ENCODE results near the gene BCAM. TPM values are rescaled to one million over a fixed set of nuclear protein-coding genes. Genes with fewer than 3 reads are reported as not detected.
"Not testable (repeated sequence)": the region's sequence is repeated elsewhere in the genome, so short reads cannot be mapped to it uniquely, and the experiment has no call there.

BCAM gene
- total RNA-seq, 4 donors from 2014 or later = 37.0 to 55.0 (median 43.0) TPM

DNA sequence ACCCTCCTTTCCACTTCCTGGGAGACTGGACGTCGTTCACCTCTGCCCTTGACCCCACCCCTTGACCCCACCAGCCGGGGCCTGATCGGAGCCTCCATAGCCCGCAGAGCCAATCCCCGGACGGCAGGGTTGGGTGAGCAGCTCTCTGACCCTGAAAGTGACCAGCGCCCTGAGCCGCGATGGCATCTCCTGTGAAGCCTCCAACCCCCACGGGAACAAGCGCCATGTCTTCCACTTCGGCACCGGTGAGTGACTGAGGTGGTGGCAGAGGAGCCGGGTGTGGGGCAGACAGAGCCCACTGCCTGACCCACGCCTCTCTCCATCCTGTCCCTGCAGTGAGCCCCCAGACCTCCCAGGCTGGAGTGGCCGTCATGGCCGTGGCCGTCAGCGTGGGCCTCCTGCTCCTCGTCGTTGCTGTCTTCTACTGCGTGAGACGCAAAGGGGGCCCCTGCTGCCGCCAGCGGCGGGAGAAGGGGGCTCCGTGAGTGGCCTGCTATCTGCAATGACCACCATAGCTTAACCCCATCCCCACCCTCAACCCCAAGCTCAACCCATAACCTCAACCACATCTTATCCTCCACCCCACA is 10.4 kb downstream of the BCAM start:
- no peak for ATAC-seq (ENCODE audit: low FRiP score)
- DNase-seq (ENCODE audit: low spot score) = no peak
- TF ChIP-seq, protein P1, sequence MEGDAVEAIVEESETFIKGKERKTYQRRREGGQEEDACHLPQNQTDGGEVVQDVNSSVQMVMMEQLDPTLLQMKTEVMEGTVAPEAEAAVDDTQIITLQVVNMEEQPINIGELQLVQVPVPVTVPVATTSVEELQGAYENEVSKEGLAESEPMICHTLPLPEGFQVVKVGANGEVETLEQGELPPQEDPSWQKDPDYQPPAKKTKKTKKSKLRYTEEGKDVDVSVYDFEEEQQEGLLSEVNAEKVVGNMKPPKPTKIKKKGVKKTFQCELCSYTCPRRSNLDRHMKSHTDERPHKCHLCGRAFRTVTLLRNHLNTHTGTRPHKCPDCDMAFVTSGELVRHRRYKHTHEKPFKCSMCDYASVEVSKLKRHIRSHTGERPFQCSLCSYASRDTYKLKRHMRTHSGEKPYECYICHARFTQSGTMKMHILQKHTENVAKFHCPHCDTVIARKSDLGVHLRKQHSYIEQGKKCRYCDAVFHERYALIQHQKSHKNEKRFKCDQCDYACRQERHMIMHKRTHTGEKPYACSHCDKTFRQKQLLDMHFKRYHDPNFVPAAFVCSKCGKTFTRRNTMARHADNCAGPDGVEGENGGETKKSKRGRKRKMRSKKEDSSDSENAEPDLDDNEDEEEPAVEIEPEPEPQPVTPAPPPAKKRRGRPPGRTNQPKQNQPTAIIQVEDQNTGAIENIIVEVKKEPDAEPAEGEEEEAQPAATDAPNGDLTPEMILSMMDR (IDR thresholded peaks at IDR 0.05) = no peak

DNA sequence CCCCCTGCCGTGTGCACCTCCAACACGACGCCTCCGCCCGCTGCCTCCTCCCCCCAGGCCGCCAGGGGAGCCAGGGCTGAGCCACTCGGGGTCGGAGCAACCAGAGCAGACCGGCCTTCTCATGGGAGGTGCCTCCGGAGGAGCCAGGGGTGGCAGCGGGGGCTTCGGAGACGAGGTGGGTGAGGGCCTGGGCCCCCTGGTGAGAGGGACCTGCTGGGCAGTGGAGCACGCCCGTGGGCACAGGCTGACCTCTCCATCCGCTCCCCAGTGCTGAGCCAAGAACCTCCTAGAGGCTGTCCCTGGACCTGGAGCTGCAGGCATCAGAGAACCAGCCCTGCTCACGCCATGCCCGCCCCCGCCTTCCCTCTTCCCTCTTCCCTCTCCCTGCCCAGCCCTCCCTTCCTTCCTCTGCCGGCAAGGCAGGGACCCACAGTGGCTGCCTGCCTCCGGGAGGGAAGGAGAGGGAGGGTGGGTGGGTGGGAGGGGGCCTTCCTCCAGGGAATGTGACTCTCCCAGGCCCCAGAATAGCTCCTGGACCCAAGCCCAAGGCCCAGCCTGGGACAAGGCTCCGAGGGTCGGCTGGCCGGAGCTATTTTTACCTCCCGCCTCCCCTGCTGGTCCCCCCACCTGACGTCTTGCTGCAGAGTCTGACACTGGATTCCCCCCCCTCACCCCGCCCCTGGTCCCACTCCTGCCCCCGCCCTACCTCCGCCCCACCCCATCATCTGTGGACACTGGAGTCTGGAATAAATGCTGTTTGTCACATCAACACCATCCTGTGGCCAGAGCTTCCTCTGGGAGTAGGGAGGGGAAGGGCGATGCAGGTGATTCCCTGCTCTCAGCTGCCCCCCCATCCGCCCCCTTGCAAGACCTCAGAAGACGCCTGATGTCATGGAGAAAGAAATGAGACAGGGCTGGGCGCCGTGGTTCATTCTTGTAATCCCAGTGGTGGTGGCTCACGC is 12.0 kb downstream of the BCAM start:
- TF ChIP-seq, protein P1 (IDR thresholded peaks at IDR 0.05) = no peak
- DNase-seq (ENCODE audit: low spot score) (no peak), ATAC-seq (ENCODE audit: low FRiP score) (peak; percentile 63)

DNA sequence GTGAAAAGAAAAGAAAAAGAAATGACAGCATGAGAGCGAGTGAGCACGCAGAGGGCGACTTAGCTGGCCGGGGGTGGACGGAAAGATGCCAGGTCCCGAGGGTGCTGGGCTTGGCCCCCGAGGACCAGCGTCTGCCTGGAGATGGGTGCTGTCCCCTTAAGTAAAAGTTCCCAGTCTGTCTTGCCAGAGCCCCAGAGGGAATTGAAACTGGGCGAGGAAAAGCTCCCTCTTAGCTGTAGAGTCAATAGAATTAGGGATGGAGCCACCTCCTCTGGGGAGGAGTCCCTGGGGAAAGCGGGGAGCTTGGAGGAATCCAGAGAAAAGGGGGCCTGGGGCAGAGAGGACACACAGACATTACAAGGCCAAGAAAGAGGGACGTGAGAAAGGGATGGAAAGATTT is 13.3 kb downstream of the BCAM start:
- TF ChIP-seq, protein P1 (IDR thresholded peaks at IDR 0.05) = no peak
- DNase-seq (ENCODE audit: low spot score) (no peak), ATAC-seq (ENCODE audit: low FRiP score) (no peak)

DNA sequence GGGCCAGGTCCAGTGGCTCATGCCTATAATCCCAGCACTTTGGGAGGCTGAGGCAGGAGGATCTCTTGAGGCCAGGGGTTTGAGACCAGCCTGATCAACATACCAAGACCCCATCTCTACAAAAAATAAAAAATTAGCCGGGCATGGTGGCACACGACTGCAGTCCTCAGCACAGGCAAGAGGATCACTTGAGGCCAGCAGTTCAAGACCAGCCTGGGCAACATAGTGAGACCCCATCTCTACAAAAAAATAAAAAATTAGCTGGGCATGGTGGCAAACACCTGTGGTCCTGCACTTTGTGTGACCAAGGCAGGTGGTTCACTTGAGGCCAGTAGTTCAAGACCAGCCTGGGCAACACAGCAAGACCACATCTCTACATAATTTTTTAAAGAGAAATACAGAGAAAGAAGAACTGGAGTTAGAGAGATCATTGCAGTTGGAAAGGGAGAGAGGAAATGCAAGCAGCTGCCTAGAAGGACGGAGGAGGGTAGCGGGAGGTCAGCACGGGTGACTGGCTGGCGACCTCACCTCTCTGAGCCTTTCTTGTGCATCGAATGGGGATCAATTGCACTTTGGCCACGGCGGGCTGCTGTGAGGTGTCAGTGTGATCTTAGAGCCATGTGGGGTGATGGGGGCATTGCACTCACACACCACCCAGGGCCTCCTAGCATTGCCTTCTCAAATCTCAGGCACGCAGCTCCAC is 13.9 kb downstream of the BCAM start:
- DNase-seq (ENCODE audit: low spot score) (no peak), ATAC-seq (ENCODE audit: low FRiP score) (no peak)
- TF ChIP-seq, protein P1 (IDR thresholded peaks at IDR 0.05) = no peak

DNA sequence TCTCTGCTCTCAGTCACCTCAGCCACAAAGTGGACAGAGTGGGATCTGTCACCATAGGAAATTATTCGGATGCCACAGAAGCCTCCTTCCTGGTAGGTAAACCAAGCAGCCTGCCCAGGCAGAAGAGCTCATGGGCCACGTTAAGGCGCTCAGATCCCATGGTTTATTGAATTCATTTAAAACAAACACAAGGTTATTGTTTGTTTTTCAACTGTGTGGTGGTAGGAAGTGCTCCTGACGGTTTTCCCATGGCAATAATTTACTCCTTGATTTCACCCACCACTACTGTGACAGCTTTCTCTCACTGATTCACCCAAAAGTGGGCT is 14.4 kb downstream of the BCAM start:
- ATAC-seq (ENCODE audit: low FRiP score) (no peak), DNase-seq (ENCODE audit: low spot score) (no peak)
- TF ChIP-seq, protein P1 (IDR thresholded peaks at IDR 0.05) = no peak

DNA sequence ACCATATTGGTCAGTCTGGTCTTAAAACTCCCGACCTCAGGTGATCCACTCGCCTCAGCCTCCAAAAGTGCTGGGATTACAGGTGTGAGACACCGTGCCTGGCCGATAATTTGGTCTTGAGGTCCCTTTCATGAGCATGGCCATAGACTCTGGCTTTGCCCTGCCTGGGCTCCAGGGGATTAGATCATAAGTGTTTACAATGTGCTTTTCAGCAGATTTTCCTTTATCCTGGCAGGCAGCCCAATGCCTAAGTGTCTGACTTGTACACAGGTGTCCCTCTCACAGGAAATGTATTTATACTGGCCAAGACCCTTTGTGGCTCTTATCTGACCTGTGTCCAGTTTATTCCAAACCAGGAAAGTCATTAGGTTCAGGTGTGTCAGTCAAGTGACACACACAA is 15.9 kb downstream of the BCAM start:
- TF ChIP-seq, protein P1 (IDR thresholded peaks at IDR 0.05) = no peak
- DNase-seq (ENCODE audit: low spot score) = no peak
- no peak for ATAC-seq (ENCODE audit: low FRiP score)

DNA sequence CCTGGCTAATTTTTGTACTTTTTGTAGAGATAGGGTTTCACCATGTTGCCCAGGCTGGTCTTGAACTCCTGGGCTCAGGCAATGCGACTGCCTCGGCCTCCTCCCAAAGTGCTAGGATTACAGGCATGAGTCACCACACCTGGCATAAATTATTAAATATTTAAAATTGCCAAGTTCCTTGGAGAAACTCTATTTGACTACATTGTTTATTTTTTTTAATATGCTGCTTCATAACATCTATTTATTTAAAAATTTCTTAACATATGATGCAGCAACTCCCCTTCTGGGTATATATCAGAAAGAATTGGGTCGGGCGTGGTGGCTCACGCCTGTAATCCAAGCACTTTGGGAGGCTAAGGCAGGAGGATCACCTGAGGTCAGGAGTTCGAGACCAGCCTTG is 24.0 kb downstream of the BCAM start:
- not testable (repeated sequence) for DNase-seq (ENCODE audit: low spot score); ATAC-seq (ENCODE audit: low FRiP score)

DNA sequence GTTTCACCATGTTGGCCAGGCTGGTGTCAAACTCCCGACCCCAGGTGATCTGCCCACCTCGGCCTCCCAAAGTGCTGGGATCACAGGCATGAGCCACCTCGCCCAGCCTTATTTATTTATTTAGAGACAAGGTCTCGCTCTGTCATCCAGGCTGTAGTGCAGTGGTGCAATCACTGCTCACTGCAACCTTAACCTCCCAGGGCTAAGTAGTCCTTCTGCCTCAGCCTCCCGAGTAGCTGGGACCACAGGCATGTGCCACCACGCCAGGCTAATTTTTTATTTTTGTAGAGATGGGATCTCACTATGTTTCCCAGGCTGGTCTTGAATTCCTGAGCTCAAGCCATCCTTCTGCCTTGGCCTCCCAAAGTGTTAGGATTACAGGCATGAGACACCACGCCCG is 25.5 kb downstream of the BCAM start:
- DNase-seq (ENCODE audit: low spot score); ATAC-seq (ENCODE audit: low FRiP score): not testable (repeated sequence)

Data from omental fat pad (tissue), 4 donors.